GM11168 (cell line): ENCODE measurements around the gene RAB9B.

Experiments
- in situ Hi-C: fragments of 300-500 bp; cut with MboI; formaldehyde crosslinking; loops from one replicate; pipeline ENCODE4 v1.12.0; 2022; ENCODE audit warnings: low sequenced_read_pairs; ENCODE audit not compliant: unreplicated experiment

Gene RAB9B

GRCh38 chrX:103779141-103779789 is 52.8 kb downstream of the RAB9B start:
- in situ Hi-C loops, result no loop called here

DNA sequence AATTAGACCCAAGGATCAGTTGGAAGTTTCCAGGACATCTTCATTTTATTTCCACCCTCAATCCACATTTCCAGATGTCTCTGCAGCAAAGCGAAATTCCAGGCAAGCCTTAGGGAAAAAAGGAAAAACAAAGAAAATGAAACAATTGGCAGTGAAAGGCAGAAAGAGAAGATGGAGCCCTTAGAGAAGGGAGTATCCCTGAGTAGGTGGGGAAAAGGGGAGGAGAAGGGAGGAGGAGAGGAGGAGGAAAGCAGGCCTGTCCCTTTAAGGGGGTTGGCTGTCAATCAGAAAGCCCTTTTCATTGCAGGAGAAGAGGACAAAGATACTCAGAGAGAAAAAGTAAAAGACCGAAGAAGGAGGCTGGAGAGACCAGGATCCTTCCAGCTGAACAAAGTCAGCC is 55.5 kb downstream of the RAB9B start, which contains the start of gene PLP1:
Gene PLP1 (plus strand): TSS at position 295 of the 400 bp plus-strand sequence. CDS start 156 bp downstream, outside the sequence.
- in situ Hi-C loops, result no loop called here

DNA sequence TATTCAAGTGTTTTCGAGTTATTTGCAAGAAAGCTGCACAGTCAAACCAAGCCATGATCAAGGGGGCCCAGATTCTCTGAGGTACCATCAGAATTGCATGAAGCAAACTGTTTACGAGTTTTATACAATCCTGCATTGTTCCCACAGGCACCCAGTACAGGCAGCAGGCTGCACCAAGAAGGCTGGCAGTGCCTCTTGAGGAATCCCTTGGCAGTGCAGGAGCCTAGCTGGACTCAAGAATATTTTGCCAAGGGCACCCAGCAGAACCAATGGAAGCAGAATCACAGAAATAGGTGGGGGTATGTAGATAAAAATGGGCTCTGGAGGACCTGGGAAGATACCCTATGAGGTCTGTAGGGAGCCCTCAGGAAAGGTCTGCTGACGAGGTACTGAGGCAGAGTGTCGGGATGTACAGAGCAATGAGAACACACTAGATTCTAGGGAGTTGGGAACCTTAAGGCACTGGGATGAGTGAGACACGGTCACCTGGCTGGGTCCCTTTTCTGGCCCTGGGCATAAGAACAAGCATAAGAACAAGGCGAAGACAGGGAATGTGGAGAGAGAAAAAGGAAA is 57.9 kb downstream of the RAB9B start:
- in situ Hi-C loops, result no loop called here

- in situ Hi-C loops, result no loop called here
These were observed 58.6 kb downstream of the RAB9B start for GRCh38 chrX:103773445-103773844.
